MCF 10A (cell line): ENCODE measurements around the gene TRDMT1. TPM values are rescaled to one million over a fixed set of nuclear protein-coding genes. Genes with fewer than 3 reads are reported as not detected.
A peak's percentile ranks its signal among the peaks of the same experiment; 100 is the strongest.

Source experiments
- BruUV-seq: library from RNA; stranded (reverse); fragments of 400-500 nt; replicated peaks from 2 replicates; lab custom pipeline; 2021; lab: Mats Ljungman, UMichigan
- CTCF ChIA-PET: fragments of 300-600 bp; sonication (Branson Sonifier 250); formaldehyde crosslinking; extraction: SDS; loops from one replicate; lab custom pipeline; 2021; ENCODE audit warnings: antibody characterized with exemption, inconsistent platforms; lab: Yijun Ruan, JAX
- POLR2A ChIA-PET: fragments of 300-600, 350-650 bp; sonication (Branson Sonifier 250); formaldehyde crosslinking; extraction: SDS; loops from one replicate; lab custom pipeline; 2020; ENCODE audit warnings: antibody characterized with exemption, inconsistent platforms; lab: Yijun Ruan, JAX
- DNase-seq: peaks from one replicate; pipeline ENCODE4 v3.0.0-alpha.2; 2018; ENCODE audit not compliant: unreplicated experiment
- H3K27ac Mint-ChIP-seq: one replicate; pipeline ENCODE4 v1.8.0; 2022; ENCODE audit warnings: mild to moderate bottlenecking, low read depth, mixed read lengths; ENCODE audit not compliant: unreplicated experiment
- H3K27me3 Mint-ChIP-seq: one replicate; pipeline ENCODE4 v1.8.0; 2022; ENCODE audit warnings: mixed read lengths; ENCODE audit not compliant: insufficient read depth, unreplicated experiment
- H3K36me3 Mint-ChIP-seq: one replicate; pipeline ENCODE4 v1.8.0; 2022; ENCODE audit warnings: mild to moderate bottlenecking, moderate library complexity, mixed read lengths; ENCODE audit not compliant: insufficient read depth, unreplicated experiment
- H3K4me1 Mint-ChIP-seq: one replicate; pipeline ENCODE4 v1.8.0; 2022; ENCODE audit warnings: mixed read lengths; ENCODE audit not compliant: insufficient read depth, unreplicated experiment
- H3K4me3 Mint-ChIP-seq: one replicate; pipeline ENCODE4 v1.8.0; 2022; ENCODE audit warnings: mild to moderate bottlenecking, moderate library complexity, mixed read lengths; ENCODE audit not compliant: unreplicated experiment
- H3K9me3 Mint-ChIP-seq: one replicate; pipeline ENCODE4 v1.8.0; 2022; ENCODE audit warnings: mixed read lengths; ENCODE audit not compliant: unreplicated experiment
- intact Hi-C: fragments of 100-400 bp; cut with micrococcal nuclease; formaldehyde crosslinking; loops from 2 replicates; pipeline ENCODE4 v1.14.1; 2022
- total RNA-seq: library from RNA; stranded (reverse); gene quantifications from 2 replicates; pipeline ENCODE4 v1.2.3, GENCODE V29; 2022
- TF ChIP-seq, protein P1 (sequence below): fragments of 200-600 bp; IDR thresholded peaks from one replicate; pipeline ENCODE4 v1.8.0; 2022; ENCODE audit warnings: antibody characterized with exemption, mild to moderate bottlenecking; ENCODE audit not compliant: unreplicated experiment

The TRDMT1 gene
- total RNA-seq, 1 experiment from 2014 or later = 8.7 TPM

DNA sequence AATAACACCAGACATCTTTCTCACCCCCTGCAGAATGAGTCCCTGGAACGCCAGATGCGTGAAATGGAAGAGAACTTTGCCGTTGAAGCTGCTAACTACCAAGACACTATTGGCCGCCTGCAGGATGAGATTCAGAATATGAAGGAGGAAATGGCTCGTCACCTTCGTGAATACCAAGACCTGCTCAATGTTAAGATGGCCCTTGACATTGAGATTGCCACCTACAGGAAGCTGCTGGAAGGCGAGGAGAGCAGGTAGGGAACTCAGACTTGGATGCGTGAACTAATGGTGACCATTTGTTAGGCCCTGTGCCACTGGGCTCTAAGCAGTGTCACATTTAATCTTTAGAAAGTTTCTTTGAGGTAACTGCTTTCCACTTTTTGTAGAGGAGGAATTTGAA, 33.7 kb upstream of the TRDMT1 start:
- Mint-ChIP-seq H3K4me1 (peaks cover 19% of the 10 kb centered on the region), H3K4me3 (no peak overlapping the region), H3K27me3 (no peaks in the 10 kb centered on the region), H3K36me3 (peaks cover 93% of the 10 kb centered on the region), H3K9me3 (no peaks in the 10 kb centered on the region), H3K27ac (no peak overlapping the region)
- intact Hi-C loops = no loop called here
- POLR2A ChIA-PET = no interaction called here
- peak; percentile 21 for DNase-seq
- CTCF ChIA-PET = interaction anchor here (0.7 to 1.9 kb wide), 3 partner anchors 15 to 23 kb away, joined by 3 to 7 read pairs (median 3); no protein-coding TSS in a partner anchor
- TF ChIP-seq, protein P1, sequence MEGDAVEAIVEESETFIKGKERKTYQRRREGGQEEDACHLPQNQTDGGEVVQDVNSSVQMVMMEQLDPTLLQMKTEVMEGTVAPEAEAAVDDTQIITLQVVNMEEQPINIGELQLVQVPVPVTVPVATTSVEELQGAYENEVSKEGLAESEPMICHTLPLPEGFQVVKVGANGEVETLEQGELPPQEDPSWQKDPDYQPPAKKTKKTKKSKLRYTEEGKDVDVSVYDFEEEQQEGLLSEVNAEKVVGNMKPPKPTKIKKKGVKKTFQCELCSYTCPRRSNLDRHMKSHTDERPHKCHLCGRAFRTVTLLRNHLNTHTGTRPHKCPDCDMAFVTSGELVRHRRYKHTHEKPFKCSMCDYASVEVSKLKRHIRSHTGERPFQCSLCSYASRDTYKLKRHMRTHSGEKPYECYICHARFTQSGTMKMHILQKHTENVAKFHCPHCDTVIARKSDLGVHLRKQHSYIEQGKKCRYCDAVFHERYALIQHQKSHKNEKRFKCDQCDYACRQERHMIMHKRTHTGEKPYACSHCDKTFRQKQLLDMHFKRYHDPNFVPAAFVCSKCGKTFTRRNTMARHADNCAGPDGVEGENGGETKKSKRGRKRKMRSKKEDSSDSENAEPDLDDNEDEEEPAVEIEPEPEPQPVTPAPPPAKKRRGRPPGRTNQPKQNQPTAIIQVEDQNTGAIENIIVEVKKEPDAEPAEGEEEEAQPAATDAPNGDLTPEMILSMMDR = no peak
- BruUV-seq = no TSS peak

DNA sequence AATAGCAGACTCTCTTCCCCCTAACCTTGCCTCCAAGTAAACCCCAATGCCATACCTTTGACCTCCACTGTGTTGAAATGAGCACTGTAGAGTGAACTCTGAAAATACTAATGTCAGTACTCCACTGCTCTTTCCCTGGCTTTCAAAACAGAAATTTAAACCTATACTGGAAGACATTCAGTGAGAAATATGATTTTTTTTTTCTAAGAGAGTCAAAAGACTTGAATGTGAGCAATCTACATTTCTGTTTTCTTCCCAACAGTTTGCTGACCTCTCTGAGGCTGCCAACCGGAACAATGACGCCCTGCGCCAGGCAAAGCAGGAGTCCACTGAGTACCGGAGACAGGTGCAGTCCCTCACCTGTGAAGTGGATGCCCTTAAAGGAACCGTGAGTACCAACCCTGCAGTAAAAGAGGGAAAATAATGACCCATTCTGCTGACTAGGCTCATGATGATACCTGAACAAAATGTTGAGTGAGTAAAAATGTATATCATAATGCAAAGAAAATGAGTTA, 33.0 kb upstream of the TRDMT1 start:
- H3K27me3 Mint-ChIP-seq = no peaks in the 10 kb centered on the region
- peaks cover 91% of the 10 kb centered on the region for H3K36me3 Mint-ChIP-seq
- no peaks in the 10 kb centered on the region for H3K9me3 Mint-ChIP-seq

DNA sequence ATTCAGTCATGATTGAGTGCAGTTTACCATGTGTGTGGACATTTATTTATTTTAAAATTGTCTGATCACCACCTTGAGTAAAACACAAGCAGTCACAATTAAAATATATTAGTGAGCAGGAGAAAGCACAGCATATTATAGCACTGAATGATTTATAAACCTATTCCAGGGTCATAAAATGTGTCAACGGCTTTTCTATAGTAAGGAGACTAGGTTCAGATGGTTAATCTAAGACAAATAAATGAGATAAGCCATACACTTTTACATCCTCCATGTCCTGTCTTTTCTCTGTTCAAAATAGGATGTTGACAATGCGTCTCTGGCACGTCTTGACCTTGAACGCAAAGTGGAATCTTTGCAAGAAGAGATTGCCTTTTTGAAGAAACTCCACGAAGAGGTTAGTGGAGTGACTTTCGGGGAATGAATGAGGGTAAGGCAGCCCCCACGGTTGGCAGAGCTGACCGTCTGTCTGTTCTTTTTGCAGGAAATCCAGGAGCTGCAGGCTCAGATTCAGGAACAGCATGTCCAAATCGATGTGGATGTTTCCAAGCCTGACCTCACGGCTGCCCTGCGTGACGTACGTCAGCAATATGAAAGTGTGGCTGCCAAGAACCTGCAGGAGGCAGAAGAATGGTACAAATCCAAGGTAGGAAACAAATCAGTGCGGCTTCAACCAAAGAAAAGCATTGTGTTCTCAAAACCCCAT, 32.0 kb upstream of the TRDMT1 start:
- BruUV-seq = no TSS peak
- CTCF ChIA-PET = interaction anchor here (0.6 to 0.9 kb wide), 2 partner anchors 26 to 389 kb away, joined by 3 to 6 read pairs; no protein-coding TSS in a partner anchor
- H3K9me3 Mint-ChIP-seq = no peaks in the 10 kb centered on the region
- H3K27ac Mint-ChIP-seq = no peak overlapping the region
- peaks cover 16% of the 10 kb centered on the region for H3K4me1 Mint-ChIP-seq
- H3K27me3 Mint-ChIP-seq = no peaks in the 10 kb centered on the region
- H3K4me3 Mint-ChIP-seq = no peak overlapping the region
- POLR2A ChIA-PET = interaction anchor here (1.4 kb wide), 1 partner anchor 9 kb away, joined by 3 read pairs; no protein-coding TSS in a partner anchor
- TF ChIP-seq, protein P1 = no peak
- intact Hi-C loops = no loop called here
- no peak for DNase-seq
- peaks cover 94% of the 10 kb centered on the region for H3K36me3 Mint-ChIP-seq

More for the DNA sequence above, 33.0 kb upstream of the TRDMT1 start:
- H3K4me3 Mint-ChIP-seq = peak overlapping the region; percentile 45
- DNase-seq = no peak
- intact Hi-C loops = no loop called here
- ChIA-PET POLR2A (interaction anchor here (1.4 kb wide), 1 partner anchor 8 kb away, joined by 3 read pairs; no protein-coding TSS in a partner anchor), CTCF (interaction anchor here (0.7 to 1.9 kb wide), 2 partner anchors 16 to 20 kb away, joined by 3 to 7 read pairs; no protein-coding TSS in a partner anchor)
- peaks cover 19% of the 10 kb centered on the region for H3K4me1 Mint-ChIP-seq
- no TSS peak for BruUV-seq
- H3K27ac Mint-ChIP-seq = no peak overlapping the region
- TF ChIP-seq, protein P1 = no peak

DNA sequence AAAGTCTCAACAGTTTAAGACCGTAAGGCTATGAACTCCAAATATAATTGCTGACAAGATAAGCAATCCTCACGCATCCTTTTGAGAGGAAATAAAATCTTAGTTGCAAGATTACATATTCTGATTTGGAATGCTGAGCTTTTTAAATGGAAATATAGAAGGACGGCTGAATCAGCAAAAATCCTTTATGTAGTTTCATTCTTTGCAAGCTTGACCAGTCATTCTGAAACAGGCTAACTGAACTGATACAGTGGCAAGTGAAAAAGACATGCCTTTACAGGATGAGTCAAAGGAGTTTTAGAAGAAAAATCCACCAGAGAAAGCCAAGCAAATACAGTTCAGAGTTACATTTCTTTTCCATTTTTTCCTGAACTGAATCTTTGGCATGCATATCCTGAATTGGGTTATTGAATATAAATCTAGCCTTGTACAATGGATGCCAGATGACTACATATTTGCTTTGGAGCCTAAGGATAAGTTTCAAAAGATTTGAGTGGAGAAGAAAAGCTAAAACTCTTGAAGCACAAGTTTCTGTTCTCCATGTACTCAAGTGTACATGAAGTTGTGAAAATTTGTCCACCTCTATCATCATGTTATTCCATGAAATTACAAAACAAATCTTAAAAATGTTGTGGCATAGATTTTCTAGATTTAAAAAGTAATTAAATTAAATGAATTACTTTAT, 30.9 kb upstream of the TRDMT1 start:
- Mint-ChIP-seq H3K27me3 (no peaks in the 10 kb centered on the region), H3K9me3 (no peaks in the 10 kb centered on the region), H3K4me3 (no peak overlapping the region), H3K36me3 (peaks cover 84% of the 10 kb centered on the region), H3K27ac (no peak overlapping the region), H3K4me1 (peaks cover 21% of the 10 kb centered on the region)
- ChIA-PET POLR2A (interaction anchor here (0.6 to 6.0 kb wide), 3 partner anchors 18 to 256 kb away, joined by 3 to 56 read pairs (median 3); no protein-coding TSS in a partner anchor), CTCF (interaction anchor here (0.6 to 1.3 kb wide), 4 partner anchors 23 to 388 kb away, joined by 3 to 6 read pairs (median 4); no protein-coding TSS in a partner anchor)
- DNase-seq = no peak
- TF ChIP-seq, protein P1 = no peak
- intact Hi-C loops = no loop called here
- BruUV-seq = no TSS peak
